Mononuclear cell (primary cell): ENCODE results near the gene FAXDC2. TPM values are rescaled to one million over a fixed set of nuclear protein-coding genes. Genes with fewer than 3 reads are reported as not detected.

ENCODE experiments used
- H3K27me3 ChIP-seq: 2 replicates; pipeline ENCODE4 v1.6.0; 2011; ENCODE audit warnings: low read length, control low read depth; ENCODE audit not compliant: insufficient read depth
- H3K4me1 ChIP-seq: 2 replicates; pipeline ENCODE4 v1.5.1; 2011; ENCODE audit warnings: mild to moderate bottlenecking, low read length, control low read depth; ENCODE audit not compliant: insufficient read depth
- H3K4me3 ChIP-seq: 2 replicates; pipeline ENCODE4 v1.5.1; 2011; ENCODE audit warnings: mild to moderate bottlenecking, low read length, moderate library complexity
- H3K9me3 ChIP-seq: 2 replicates; pipeline ENCODE4 v1.5.1; 2011; ENCODE audit warnings: low read depth, mild to moderate bottlenecking, control low read depth, low read length
- total RNA-seq: library from RNA; depleted of rRNA; stranded (reverse); fragments of >200 nt; gene quantifications from one replicate; pipeline ENCODE4 v1.2.3, GENCODE V29; 2012

FAXDC2 gene
- total RNA-seq, 1 donor = 17.8 TPM

DNA sequence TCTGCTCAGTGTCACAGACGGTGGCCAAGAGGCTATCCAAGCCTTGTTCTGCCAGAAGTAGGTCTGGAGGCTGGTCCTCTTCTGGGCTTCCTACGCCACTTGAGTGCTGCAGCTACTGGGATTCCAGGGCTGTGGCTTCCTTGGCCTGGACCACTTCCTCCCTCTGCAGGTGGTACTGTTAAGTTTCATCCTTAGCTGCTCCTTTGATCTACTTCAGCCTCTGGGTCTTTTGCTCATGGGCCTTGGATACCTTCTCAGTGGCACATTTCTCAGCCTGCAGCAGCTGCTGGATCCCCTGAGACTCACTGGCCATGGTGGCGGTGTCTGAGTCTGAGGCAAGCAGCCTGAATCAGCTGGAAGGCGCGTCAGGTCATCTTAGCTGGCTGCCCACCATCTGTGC, 18.3 kb upstream of the FAXDC2 start:
- Histone ChIP-seq H3K4me3 (no peak overlapping the region), H3K27me3 (no peaks in the 10 kb centered on the region), H3K9me3 (no peaks in the 10 kb centered on the region), H3K4me1 (no peaks in the 10 kb centered on the region)

DNA sequence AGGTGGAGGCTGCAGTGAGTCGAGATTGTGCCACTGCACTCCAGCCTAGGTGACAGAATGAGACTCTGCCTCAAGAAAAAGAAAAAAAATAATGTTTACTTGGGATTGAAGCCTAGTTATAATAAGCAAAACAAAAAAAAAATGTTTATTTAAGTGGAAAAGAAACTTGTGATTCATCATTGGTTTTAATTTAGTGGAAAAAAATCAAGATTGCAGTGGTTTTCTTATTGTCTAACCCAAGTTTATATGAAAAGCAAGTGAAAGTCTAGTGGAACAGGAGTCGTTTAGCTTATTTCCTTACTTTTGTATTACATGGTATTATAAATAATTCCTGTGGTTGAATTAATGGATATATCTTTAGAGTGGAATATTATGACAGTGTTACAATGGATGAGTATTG, 16.4 kb upstream of the FAXDC2 start:
- Histone ChIP-seq H3K9me3 (no peaks in the 10 kb centered on the region), H3K4me3 (no peak overlapping the region), H3K4me1 (peaks cover 17% of the 10 kb centered on the region), H3K27me3 (no peaks in the 10 kb centered on the region)

DNA sequence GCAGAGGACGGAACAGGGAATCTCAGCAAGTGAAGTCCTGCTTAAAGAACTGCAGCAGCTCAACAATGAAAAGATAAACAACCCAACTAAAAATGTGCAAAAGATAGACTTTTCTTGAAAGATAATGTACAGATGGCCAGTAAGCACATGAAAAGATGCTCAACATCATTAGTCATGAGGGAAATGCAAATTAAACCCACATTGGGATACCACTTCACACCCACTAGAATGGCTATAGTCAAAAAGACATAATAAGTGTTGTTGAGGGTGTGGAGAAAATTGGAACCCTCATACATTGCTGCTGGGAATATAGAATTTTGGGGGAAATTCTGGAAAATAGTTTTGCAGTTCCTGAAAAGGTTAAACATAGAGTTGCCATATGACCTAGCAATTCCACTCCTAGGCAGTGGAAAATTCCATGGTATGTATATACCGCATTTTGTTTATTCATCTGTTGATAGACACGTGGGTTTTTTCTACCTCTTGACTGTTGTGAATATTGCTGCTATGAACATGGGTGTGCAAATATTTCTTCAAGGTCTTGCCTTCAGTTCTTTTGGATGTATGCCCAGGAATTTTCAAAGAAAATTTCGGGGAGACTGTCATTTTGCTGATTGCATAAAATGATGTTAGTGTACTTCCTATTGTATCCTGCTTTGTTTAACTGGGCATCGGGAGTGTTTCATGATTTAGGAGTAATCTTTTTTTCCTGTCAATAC, 15.2 kb upstream of the FAXDC2 start:
- no peaks in the 10 kb centered on the region for H3K27me3 ChIP-seq
- H3K4me3 ChIP-seq = no peak overlapping the region
- no peaks in the 10 kb centered on the region for H3K9me3 ChIP-seq
- peaks cover 30% of the 10 kb centered on the region for H3K4me1 ChIP-seq

DNA sequence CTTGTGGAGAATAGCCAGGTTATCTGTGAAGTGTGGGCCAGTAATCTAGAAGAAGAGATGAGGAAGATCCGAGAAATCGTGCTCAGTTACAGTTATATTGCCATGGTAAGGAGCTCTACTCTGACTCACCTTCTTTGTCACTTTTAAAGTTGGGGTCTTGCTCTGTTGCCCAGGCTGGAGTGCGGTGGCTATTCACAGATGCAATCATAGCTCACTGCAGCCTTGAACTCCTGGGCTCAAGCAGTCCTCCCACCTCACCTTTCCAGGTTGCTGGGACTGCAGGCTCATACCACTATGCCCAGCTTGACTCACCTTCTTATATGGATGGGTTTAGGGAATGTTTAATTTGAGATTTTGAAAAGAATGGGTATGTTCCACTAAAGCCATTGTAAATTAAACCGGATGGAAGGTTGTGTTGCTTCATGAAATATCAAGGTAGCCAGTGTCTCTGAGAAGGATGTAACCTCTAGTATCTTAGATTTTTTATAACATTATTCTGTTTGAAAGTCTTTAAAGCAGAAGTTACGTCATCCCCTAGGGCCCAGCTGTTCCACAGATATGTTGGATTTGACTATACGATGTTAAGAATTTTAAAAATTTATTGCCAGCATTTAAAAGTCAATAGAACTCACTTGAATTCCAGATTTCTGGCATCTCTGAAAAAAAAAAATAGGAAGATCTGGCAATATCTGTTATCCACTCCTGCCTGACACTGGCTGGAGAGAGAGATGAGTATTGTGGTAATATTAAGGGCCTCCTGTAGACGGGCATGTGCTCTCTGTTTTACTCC, 13.1 kb upstream of the FAXDC2 start:
- Histone ChIP-seq H3K4me3 (no peak overlapping the region), H3K4me1 (peaks cover 41% of the 10 kb centered on the region), H3K9me3 (no peaks in the 10 kb centered on the region), H3K27me3 (no peaks in the 10 kb centered on the region)

DNA sequence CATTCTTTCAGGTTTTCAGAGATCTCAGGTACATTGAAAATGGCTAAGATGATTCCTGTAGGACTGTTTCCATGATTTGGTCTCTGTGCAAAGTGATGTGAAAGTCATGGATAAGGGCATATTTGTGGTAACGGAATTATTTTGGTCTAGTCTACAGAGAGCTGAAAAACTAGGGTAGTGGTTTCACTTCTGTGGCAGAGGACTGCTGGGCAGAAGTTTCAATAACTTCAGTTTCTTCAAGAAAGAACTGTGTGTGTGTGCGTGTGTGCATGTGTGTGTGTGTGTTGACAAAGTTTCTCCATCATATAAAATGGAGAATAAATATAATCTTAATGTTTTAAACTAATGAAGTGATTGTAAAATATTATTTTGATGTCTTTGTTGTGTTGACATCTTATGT, 12.4 kb upstream of the FAXDC2 start:
- Histone ChIP-seq H3K27me3 (no peaks in the 10 kb centered on the region), H3K9me3 (no peaks in the 10 kb centered on the region), H3K4me1 (peaks cover 41% of the 10 kb centered on the region), H3K4me3 (no peak overlapping the region)

DNA sequence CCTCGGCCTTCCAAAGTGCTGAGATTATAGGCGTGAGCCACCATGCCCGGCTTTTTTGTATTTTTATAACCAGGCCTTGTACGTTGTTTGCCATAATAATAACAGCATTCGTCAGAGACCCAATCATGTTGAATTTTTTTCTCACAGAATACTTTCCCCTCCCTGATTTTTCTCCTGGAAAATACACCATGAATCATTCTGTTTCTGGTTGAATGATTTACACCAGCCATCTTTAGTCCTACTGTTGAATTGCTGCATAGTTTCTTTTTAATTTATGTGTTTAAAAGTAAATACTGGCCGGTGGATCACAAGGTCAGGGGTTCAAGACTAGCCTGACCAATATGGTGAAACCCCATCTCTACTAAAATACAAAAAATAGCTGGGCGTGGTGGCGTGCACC, 11.5 kb upstream of the FAXDC2 start:
- H3K27me3 ChIP-seq = no peaks in the 10 kb centered on the region
- no peak overlapping the region for H3K4me3 ChIP-seq
- H3K4me1 ChIP-seq = peaks cover 47% of the 10 kb centered on the region
- no peaks in the 10 kb centered on the region for H3K9me3 ChIP-seq

DNA sequence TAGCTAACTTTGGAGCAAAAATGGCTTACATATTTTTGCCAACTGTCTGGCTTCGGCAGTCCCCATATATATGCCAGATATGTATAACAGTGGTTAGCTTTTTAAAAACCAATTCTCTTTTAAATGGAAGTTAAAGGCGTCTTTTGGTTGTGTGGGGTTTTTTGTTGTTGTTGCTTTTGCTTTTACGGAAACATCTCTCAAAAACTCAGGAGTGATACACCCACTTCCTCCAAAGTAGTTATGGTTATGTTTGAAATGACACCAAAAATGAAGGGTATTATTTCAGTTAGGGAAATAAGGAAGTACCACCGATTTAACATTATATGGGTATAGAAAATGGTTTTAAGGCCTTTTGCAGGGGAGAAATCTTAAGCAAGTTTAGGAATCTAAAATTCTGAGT, 10.4 kb upstream of the FAXDC2 start:
- no peaks in the 10 kb centered on the region for H3K9me3 ChIP-seq
- peaks cover 49% of the 10 kb centered on the region for H3K4me1 ChIP-seq
- peak overlapping the region; percentile 76 for H3K4me3 ChIP-seq
- no peaks in the 10 kb centered on the region for H3K27me3 ChIP-seq

DNA sequence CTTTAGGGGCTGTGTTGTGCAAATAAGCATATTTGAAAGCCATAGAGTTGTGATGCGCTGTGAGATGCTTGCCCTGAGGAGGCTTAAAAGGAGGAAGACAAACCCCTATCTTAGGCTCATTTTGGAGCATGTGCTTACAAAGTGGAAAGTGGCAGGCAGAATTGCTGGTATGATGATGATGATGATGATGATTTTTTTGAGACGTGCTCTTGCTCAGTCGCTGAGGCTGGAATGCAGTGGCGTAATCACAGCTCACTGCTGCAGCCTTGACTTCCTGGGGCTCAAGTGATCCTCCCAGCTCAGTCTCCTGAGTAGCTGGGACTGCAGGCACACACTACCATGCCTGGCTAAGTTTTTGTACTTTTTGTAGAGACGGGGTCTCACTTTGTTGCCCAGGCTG, 9.7 kb upstream of the FAXDC2 start:
- Histone ChIP-seq H3K9me3 (no peaks in the 10 kb centered on the region), H3K27me3 (no peaks in the 10 kb centered on the region), H3K4me1 (peaks cover 49% of the 10 kb centered on the region), H3K4me3 (peak overlapping the region; percentile 76)

DNA sequence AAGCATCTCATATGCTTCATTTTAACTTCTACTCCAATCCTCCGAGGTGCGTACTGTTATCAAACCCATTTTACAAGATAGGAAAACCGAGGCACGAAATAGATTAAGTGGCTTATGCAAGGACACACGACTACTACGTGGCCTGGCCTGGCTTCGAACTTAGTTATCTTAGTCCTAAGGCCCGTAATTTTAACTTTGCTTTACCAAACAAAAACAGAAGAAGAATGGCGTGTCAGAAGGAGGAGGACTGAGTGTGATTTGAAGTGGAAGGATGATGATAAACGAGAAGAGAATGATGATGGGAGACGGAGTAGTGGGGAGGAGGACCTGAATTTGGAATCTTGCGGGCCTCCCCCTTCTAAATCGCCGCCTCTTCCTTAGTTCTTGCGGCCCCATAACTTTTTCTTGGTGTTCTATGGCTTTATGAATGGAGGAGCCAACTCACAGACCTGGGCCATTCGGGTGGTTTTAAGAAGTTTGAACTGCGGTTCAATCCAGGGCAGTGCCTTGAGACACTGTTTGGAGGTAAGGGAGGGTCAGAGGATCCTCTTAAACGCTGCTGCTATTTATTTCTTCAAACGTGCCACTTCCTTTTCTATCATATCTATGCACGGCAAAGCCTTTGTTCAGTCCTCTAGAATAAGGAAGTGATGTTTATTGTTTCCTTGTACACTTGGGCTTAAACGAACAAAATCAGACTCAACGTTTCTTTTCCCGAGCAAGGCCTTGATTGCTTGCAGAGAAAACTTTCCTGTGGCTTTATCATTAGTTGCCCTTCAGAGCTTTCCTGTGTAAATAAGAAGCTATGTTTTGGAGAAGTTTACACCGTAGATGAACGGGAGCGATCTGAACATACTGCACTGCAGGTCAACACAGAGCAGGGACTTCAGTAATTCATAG, 8.8 kb upstream of the FAXDC2 start:
- peaks cover 49% of the 10 kb centered on the region for H3K4me1 ChIP-seq

DNA sequence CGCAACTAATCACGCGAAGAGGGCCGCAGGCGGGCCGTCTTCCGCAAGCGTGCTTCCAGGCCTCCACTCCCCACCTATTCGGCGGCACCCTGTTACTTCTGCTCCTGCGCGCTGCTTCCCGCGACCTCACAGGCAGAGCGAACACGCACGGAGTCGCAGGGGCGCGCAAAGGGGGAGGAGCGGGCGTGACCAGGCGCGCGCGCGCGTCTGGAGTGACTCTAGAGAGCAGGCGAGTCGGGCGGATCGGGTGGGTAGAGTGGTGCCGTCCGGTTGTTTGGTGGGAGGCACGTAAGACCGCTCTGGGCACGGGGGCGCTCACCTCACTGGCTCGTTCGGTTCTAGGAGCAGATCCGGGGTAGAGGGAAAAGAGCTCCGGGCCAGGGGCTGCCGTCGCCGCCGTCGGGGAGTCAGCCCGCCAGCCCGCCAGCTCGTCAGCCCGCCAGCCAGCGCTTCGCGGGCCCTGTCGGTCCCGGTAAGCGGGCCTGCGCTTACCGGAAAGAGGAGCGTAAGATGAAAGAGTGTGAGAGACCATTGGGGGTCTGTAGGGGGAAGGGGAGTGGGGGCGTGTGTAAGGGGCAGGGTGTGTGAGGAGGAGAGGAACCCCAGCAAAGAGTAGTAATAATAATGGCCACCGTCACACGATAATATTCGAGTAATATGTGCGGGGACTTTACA, 8.0 kb upstream of the FAXDC2 start, which contains the start of gene CNOT8:
CNOT8 (plus strand) TSS at position 331 of the 675 bp plus-strand sequence. CDS start 4,652 bp downstream, outside the sequence.
- Histone ChIP-seq H3K4me1 (peaks cover 48% of the 10 kb centered on the region), H3K27me3 (no peaks in the 10 kb centered on the region), H3K9me3 (no peaks in the 10 kb centered on the region), H3K4me3 (peak within 1 kb of the TSS; percentile 76)

More for the DNA sequence above, 8.8 kb upstream of the FAXDC2 start:
- H3K9me3 ChIP-seq = no peaks in the 10 kb centered on the region
- H3K27me3 ChIP-seq = no peaks in the 10 kb centered on the region
- H3K4me3 ChIP-seq = peak overlapping the region; percentile 76

DNA sequence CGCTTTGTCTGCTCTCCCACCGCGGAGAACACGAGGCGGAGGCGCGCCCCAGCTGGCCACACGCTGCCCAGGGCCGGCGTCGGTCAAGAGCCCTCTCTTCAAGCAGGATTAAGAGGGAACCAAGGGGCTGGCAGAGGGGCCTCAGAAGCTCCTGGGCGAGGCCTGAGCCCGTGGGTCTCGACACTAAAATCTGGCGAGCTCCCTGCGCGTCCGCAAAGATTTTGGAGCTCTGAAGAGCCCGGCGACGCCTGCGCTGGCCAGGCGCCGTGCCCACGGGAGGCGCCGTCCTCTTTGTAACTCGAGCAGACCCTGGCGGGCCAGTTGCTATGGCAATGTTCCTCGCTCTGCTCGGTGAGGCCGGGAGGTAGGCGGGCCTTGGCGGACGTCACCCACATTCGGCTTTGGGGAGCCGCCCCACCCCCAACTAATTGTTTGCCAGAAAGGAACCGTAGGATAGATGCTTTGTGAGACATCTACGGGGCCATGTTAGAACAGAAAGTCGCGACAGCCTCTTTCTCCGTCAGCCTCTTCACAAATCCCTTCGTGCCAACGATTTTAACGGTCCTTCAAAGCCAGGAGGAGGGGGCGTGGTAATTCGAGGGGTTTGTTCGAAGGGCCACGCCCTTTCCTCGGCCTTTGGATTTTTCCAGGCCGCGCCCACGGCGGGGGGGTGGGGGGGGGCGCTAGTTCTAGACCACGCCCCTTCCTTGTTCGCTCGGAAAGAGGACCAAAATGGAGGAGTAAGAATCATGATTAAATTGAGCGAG, 7.3 kb upstream of the FAXDC2 start:
- peak overlapping the region; percentile 76 for H3K4me3 ChIP-seq
- no peaks in the 10 kb centered on the region for H3K9me3 ChIP-seq
- H3K27me3 ChIP-seq = no peaks in the 10 kb centered on the region
- peaks cover 41% of the 10 kb centered on the region for H3K4me1 ChIP-seq

DNA sequence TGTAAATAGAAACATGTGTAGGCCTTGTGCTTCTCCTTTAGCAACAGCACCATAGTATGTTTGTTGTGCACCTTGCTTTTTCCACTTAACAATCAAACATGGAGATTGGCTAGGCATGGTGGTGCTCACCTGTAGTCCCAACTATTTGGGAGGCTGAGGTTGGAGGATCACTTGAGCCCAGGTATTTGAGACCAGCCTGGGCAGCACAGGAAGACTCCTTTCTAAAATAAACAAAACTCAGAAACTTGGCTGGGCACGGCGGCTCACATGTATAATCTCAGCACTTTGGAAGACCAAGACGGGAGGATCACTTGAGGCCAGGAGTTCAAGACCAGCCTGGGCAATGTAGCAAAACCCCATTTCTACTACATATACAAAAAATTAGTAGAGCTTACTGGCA, 948 bp upstream of the FAXDC2 start:
- Histone ChIP-seq H3K9me3 (no peaks in the 10 kb centered on the region), H3K4me1 (peaks cover 14% of the 10 kb centered on the region), H3K27me3 (no peaks in the 10 kb centered on the region), H3K4me3 (no peak overlapping the region)

DNA sequence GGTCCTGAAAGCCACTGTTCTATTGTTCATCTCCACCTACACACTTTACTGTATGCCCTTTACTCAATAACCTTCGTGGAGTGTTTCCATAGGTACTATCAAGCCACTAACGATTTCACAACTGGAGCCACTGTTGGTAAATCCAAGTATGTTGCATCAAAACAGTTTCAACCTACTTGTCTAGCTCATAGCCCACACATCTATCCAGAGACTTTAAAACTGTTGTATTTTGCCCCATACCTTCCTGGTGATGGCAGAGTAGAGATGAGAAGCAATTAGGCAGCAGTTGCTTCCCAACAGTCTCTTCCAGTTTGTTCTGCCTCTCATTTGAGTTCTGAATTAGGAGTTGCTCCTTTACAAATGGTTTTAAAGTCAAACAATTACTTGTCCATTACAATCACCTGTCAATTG, 607 bp downstream of the FAXDC2 start:
- H3K4me3 ChIP-seq = no peak overlapping the region
- no peaks in the 10 kb centered on the region for H3K9me3 ChIP-seq
- peaks cover 14% of the 10 kb centered on the region for H3K4me1 ChIP-seq
- H3K27me3 ChIP-seq = no peaks in the 10 kb centered on the region

DNA sequence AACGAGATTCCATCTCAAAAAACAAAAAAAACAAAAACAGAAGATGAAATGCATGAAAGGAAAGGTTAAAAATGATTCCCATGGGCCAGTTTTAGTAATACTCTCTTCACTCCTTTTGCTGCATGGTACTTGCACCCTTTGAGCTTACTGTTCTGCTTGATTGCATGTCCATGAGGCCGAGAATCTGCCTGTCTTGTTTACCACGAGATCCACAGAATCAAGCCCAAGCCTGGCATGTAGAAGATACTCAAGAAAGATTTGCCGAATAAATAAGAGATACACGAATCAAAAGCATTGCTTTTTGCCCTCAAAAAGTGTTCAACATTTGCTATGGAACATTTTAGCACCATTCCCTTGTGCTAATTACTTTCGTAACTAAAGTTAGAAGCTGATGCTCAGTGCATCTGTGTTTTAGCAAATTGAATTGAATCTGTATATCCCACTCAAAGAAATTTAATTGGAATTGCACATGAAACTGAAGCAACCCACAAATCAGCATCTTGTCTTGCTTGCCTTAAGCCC, 1.1 kb downstream of the FAXDC2 start:
- H3K4me3 ChIP-seq = no peak overlapping the region
- H3K4me1 ChIP-seq = peaks cover 14% of the 10 kb centered on the region
- no peaks in the 10 kb centered on the region for H3K9me3 ChIP-seq
- no peaks in the 10 kb centered on the region for H3K27me3 ChIP-seq
